ENCODE measurements around the gene SASH1.

GRCh38 chr6:148328876-148329555 lies 13.6 kb upstream of the SASH1 start:
- TF ChIP-seq CTCF (IDR thresholded peaks at IDR 0.05), result no peak
- no peak for TF ChIP-seq EZH2 (IDR thresholded peaks at IDR 0.05)
- no peak for TF ChIP-seq EZH2phosphoT487 (IDR thresholded peaks at IDR 0.05)
